HG03575 (cell line): ENCODE data around the gene HEATR5A.

Experiments
- ATAC-seq: cut with Tn5 transposase; IDR thresholded peaks from one replicate; pipeline ENCODE4 v1.9.1; 2021; ENCODE audit not compliant: unreplicated experiment, insufficient number of reproducible peaks, low FRiP score; ENCODE audit errors: extremely low read depth

HEATR5A gene

DNA sequence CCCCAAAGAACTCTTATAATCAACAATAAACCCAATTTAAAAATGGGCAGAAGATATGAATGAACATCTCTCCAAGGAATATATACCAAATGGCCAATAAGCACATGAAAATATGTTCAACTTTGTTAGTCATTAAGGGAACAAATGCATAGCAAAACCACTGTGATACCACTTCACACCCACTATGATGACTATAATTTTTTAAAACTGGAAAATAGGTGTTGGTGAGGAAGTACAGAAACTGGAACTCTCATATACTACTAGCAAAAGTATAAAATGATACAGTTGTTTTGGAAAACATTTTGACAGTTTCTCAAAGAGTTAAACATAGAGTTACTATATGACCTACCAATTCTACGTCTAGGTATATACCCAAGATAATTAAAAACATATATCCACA is 9.4 kb upstream of the HEATR5A start:
- no peak for ATAC-seq

DNA sequence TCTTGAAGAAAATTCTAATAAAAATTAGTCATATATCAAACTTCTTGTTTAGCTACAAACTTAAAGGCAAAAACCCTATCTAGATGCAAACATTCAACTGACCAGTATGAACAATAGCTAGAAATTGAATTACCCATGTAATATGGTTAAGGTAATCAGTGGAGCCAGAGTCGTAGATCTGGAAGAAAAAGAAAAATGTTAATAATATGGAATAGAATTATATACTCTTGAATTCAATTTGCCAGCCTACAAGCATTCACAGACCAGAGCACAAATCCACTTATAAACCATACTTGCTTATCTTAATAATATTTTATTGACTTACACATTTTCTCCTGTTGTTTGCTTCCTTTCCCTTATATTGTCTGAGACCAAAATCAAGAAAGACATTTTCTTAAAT is 7.7 kb upstream of the HEATR5A start:
- no peak for ATAC-seq

GRCh38 chr14:31426663-31427062 is 6.3 kb upstream of the HEATR5A start:
- no peak for ATAC-seq

DNA sequence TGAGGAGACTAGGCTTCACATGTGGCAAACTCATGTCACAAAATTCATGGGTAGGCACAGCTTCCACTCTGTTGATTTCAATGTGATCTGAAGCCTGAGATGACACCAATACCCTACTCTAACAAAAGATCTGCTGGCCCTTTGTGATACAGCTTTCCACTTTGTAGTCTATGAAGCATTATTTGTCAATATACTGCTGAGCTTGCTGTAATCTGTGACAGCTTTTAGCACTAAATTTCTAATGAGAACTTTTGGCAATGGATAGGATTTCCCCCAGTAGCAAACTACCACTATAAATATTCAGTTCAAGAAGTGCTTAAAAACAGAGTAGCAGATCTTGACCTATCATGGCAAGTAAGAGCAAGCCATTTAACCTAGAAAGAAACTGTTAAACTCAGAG is 5.6 kb upstream of the HEATR5A start:
- ATAC-seq, result no peak

DNA sequence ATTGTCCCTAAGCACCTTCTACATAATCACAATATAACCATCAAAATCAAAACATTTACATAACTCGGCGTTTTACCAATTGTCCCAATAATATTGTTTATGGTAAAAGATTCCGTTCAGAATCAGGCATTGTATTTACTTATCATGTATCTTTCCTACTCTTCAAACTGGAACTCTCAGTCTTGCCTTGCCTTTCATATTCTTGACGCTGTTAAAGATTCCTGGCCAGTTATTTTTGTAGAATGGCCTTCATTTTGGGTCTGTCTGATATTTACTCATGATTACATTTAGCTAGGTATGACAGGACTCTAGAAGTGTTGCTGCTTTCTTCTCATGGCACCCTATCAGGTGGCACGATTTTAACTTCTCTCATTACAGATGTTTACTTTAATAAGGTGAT is 850 bp upstream of the HEATR5A start:
- ATAC-seq, result no peak

- ATAC-seq, result no peak
Observed at GRCh38 chr14:31419967-31420318, 407 bp downstream of the HEATR5A start.

DNA sequence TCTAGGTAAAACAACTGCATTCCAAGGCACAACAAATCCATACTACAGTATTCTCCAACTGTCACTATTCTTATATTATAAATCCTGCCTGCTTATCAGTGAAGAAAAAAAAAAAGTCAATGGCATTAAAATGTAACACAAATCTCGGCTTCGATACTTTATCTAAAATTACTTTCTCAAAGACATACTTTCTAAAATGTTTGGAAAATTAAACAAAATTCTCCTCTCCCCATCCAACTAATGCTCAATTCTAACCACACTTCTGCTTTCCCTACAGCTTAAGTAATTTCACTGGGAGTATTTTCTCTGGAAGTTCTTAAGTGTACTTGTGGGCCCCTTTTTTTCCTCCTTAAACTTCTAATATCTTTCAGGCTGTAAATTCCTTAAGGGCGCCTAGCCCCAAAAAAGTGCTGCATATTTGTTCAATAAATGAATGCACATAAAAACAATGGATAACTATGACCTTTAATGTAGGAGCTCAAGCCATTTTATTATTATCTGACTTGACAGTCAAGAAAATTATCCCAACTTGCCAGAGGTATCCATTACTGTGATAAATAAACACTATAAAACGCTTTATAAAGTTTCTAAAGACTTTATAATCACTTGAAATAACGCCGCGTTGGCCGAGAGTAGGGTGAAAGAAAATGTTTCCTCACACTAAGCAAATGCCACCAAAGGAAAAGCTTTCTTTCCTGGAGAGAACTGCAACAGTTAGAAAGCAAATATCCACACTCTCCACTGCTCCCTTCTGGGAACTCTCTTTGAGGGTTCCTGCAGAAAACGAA is 977 bp downstream of the HEATR5A start:
- no peak for ATAC-seq

DNA sequence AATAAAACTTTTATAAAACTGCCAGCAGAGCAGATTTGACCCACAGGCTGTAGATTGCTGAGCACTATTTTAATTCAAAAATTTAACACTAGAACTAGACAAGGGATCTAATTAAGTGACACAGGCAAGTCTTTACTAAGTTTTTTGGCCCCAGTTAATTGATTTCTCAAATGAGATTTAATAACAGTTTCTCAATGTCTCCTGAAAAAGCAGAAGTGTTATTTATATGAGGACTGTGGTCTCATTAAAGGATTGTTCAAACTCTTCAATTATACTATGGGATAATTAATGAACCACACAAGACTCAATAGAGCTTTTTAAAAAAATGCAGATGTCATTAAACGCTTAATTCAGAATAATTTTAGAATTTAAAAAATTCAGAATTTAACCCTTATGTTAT is 1.9 kb downstream of the HEATR5A start:
- ATAC-seq, result no peak

DNA sequence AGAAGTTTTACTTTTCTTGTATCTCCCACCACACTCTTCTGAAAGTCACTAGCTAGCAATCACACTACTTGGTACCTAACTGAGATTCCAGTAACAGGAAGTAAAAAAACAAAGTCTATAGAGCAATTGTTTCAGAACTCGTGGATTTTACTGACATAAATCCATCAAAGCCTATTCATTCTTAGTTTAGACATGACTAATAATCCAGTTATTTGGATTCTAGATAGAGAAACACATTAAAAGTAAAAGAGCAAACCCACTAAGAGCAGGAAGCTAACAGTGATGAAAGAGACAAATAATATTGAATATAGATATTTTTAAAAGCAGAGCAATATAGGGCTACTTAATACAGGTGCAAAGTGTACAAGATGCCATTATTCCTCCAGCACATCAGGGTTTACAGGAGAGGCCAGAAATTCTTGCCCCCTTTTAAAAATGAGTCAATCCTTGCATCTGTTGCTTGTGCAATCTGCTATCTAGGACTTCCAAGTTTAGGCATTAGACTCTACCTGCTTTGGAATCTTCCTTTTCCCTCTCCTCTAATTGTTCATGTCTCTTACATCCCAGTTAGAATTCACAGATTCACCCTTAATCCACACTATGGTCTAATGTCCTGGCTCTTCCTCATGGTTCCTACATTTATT is 6.0 kb downstream of the HEATR5A start:
- no peak for ATAC-seq

DNA sequence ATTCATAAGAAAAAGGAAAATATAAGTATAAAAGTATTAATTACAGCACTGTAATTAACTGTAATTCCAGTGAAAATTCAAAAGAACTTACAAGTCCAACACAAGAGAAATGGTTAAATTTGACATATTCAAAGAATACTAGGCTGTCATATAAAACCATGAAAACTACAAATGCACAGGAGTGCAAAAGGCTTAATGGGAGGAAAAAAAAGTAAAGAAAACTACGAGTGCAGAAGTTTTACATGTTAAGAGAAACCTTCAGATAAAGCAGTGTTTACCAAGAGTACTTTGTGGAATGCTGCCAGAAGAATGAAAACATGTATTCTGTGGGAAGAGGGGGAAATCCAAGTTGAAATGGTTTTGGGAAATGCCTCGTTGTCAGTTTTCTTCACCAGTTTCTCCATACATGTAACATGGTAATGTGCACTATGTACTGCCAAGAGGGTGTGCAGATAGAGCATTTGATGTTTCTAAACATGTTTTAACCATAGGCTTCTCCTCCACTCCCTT is 9.1 kb downstream of the HEATR5A start:
- ATAC-seq, result no peak

DNA sequence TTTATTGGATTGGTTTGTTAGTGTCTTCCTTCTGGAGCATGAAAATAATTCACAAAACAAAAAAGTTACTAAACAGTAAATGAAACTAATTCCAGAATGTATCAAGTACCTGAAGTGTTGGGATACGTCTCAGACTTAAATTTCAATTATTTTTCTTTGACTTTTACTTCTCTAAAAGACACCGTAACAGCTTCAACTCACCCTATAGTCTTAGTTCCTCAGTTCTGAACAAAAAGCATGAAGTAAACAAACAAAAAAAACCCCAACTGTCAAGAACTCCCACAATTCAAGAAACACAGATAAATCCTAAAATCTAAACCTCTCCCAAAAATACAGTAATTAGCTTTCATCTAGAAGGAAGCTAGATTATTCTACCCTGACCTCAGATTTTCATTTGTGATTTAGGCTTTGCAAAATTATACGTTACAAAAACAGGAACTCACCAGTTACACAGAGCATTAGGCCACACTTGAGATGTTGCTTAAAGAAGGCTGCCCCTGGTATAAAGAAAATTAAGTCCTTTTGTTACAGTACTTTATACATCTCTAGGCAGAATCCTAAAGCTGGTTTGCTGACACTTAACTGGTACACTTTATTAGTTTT is 10.2 kb downstream of the HEATR5A start:
- no peak for ATAC-seq

DNA sequence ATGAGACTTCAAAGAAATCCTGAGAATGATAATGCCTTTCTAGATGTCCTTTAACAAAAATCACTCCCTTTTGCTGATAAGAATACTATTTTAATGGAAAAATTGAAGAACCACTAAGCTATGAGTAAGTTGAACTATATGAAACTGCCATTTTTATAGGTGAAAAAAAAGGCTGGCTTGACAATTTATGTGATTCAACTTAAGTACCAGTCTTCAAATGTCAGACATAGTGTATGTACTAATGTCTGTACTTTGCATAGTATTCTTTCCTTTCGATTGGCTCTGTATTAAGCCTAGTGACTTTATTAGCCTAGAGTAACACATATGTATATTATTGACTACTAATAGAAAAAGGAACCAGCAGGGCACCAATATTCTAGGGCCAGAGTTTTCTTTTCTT is 11.9 kb downstream of the HEATR5A start:
- ATAC-seq, result no peak

GRCh38 chr14:31405599-31406232 is 14.6 kb downstream of the HEATR5A start:
- ATAC-seq, result no peak

GRCh38 chr14:31405106-31405505 is 15.2 kb downstream of the HEATR5A start:
- ATAC-seq, result no peak

GRCh38 chr14:31403707-31404106 is 16.6 kb downstream of the HEATR5A start:
- no peak for ATAC-seq

- ATAC-seq, result no peak
Observed at GRCh38 chr14:31402764-31403439, 17.4 kb downstream of the HEATR5A start.

DNA sequence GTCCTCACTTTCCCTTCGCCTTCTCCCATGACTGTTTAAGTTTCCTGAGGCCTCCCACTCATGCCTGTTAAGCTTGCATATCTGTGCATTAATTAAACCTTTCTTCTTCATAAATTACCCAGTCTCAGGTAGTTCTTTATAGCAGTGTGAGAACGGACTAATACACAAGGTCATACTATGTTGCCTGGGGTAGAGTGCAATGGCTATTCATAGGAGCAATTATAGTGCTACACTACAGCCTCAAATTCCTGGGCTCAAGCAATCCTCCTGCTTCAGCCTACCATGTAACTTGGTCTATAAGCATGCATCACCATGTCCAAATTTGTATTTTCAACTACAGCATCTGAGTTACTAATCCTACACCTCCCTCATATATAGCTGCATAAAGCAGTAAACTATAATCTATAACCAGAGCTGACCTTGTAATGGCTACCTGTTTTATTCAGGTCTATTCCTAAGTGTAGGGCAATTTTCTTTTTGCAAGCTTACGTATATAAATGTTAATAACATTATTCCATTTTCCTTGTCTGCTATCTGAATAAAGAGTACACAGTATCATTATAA is 18.9 kb downstream of the HEATR5A start:
- ATAC-seq, result no peak

GRCh38 chr14:31400031-31400638 is 20.2 kb downstream of the HEATR5A start:
- no peak for ATAC-seq
